ENCODE results near the gene TSHR. TPM values are rescaled to one million over a fixed set of nuclear protein-coding genes. Genes with fewer than 3 reads are reported as not detected.
"Not testable (repeated sequence)": the region's sequence is repeated elsewhere in the genome, so short reads cannot be mapped to it uniquely, and the experiment has no call there.

The TSHR gene
- total and polyA plus RNA-seq, 2 experiments from 2014 or later: 0.83 TPM; not detected in 1

DNA sequence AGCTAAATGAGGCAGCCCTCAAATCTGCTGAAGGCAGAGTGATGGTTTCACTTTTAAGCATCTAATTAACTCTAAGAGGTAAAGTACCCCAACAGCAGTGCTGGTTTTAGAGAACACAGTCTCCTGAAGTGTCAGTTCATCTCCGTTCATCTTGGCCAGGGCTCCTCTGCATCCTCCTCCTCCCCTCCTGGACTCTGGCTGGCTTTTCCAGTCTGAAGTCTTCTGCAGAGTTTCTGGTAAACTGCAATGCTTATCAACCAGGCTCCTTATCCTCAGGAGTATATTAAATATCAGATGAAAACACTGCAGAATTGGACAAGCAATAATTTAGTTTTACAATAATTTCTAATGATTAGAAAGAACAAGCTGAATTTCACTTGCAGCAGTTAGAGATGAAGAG lies 150.0 kb downstream of the TSHR start:
- Histone ChIP-seq H3K4me2 (no peak overlapping the region), H3K4me1 (ENCODE audit: insufficient read depth) (no peaks in the 10 kb centered on the region), H3K9me3 (ENCODE audit: low read depth) (no peaks in the 10 kb centered on the region), H3K27ac (no peak overlapping the region), H3K4me3 (no peak overlapping the region), H3K9me2 (replicated peaks; ENCODE audit: insufficient read depth) (no peaks in the 10 kb centered on the region), H4K20me1 (ENCODE audit: insufficient read depth, poor library complexity, severe bottlenecking) (no peaks in the 10 kb centered on the region), H2AFZ (no peak overlapping the region), H3K79me2 (no peaks in the 10 kb centered on the region), H3K36me3 (replicated peaks; ENCODE audit: insufficient read depth, low read depth) (no peaks in the 10 kb centered on the region), H3K27me3 (no peaks in the 10 kb centered on the region)
- WGBS (ENCODE audit: low lambda C conversion rate, missing lambda C conversion rate): 81% methylated on average over 1 of the region's 1 CpG
- no peak for DNase-seq (ENCODE audit: low spot score)
- no peak for TF ChIP-seq EZH2 (IDR thresholded peaks at IDR 0.05; ENCODE audit: borderline replicate concordance)
- no peak for TF ChIP-seq EZH2phosphoT487 (IDR thresholded peaks at IDR 0.05; ENCODE audit: low read depth, severe bottlenecking, unreplicated experiment)
- TF ChIP-seq, protein P1, sequence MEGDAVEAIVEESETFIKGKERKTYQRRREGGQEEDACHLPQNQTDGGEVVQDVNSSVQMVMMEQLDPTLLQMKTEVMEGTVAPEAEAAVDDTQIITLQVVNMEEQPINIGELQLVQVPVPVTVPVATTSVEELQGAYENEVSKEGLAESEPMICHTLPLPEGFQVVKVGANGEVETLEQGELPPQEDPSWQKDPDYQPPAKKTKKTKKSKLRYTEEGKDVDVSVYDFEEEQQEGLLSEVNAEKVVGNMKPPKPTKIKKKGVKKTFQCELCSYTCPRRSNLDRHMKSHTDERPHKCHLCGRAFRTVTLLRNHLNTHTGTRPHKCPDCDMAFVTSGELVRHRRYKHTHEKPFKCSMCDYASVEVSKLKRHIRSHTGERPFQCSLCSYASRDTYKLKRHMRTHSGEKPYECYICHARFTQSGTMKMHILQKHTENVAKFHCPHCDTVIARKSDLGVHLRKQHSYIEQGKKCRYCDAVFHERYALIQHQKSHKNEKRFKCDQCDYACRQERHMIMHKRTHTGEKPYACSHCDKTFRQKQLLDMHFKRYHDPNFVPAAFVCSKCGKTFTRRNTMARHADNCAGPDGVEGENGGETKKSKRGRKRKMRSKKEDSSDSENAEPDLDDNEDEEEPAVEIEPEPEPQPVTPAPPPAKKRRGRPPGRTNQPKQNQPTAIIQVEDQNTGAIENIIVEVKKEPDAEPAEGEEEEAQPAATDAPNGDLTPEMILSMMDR (IDR thresholded peaks at IDR 0.05; ENCODE audit: poor library complexity): no peak

DNA sequence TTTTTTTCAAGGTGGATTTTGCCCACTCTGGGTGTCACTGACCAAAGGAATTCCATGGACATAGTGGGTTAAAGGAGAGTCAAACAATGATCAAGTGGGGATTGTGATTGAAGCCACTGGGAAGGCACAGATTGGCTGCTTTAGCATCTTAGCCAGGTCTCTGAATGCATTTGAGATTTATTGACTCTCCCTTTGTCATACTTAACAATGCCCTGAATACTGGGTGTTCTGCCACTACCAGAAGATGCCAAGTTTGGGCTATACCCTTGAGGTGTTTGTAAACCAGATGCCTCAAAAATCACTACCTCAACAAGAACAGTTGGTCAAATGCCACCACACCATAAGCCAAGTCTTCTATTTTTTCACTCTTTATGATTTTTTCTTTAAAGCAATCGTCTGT lies 150.5 kb downstream of the TSHR start:
- H4K20me1 ChIP-seq (ENCODE audit: insufficient read depth, poor library complexity, severe bottlenecking): no peaks in the 10 kb centered on the region
- TF ChIP-seq, protein P1 (IDR thresholded peaks at IDR 0.05; ENCODE audit: poor library complexity): no peak
- no peak for TF ChIP-seq EZH2phosphoT487 (IDR thresholded peaks at IDR 0.05; ENCODE audit: low read depth, severe bottlenecking, unreplicated experiment)
- TF ChIP-seq EZH2 (IDR thresholded peaks at IDR 0.05; ENCODE audit: borderline replicate concordance): no peak
- 94% methylated on average over 1 of the region's 1 CpG for WGBS (ENCODE audit: low lambda C conversion rate, missing lambda C conversion rate)

DNA sequence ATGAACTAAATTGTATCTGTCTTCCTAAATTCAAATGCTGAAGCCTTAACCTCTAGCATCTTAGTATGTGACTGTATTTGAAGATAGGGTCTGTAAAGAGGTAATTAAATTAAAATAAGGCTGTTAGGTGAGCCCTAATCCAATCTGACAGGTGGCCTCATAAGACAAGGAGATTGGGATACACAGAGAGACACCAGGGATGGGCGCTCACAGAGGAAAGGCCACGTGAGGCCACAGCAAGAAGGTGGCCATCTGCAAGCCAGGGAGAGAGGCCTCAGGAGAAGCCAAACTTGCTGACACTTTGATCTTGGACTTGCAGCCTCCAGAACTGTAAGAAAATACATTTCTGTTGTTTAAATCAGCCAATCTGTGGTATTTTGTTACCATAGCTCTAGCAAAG lies 154.8 kb downstream of the TSHR start:
- no peak overlapping the region for H3K27ac ChIP-seq
- H3K4me2 ChIP-seq: no peak overlapping the region
- no peaks in the 10 kb centered on the region for H4K20me1 ChIP-seq (ENCODE audit: insufficient read depth, poor library complexity, severe bottlenecking)
- H3K36me3 ChIP-seq (replicated peaks; ENCODE audit: insufficient read depth, low read depth): no peaks in the 10 kb centered on the region
- no peak for TF ChIP-seq EZH2 (IDR thresholded peaks at IDR 0.05; ENCODE audit: borderline replicate concordance)
- TF ChIP-seq, protein P1 (IDR thresholded peaks at IDR 0.05; ENCODE audit: poor library complexity): no peak
- no peak for TF ChIP-seq EZH2phosphoT487 (IDR thresholded peaks at IDR 0.05; ENCODE audit: low read depth, severe bottlenecking, unreplicated experiment)
- H3K4me1 ChIP-seq (ENCODE audit: insufficient read depth): no peaks in the 10 kb centered on the region
- no peak overlapping the region for H3K4me3 ChIP-seq
- no peaks in the 10 kb centered on the region for H3K9me2 ChIP-seq (replicated peaks; ENCODE audit: insufficient read depth)
- no peaks in the 10 kb centered on the region for H3K27me3 ChIP-seq
- no peak overlapping the region for H2AFZ ChIP-seq
- DNase-seq (ENCODE audit: low spot score): no peak
- H3K9me3 ChIP-seq (ENCODE audit: low read depth): no peaks in the 10 kb centered on the region
- WGBS (ENCODE audit: low lambda C conversion rate, missing lambda C conversion rate): 89% methylated on average over 2 of the region's 2 CpGs
- H3K79me2 ChIP-seq: no peaks in the 10 kb centered on the region

More for the DNA sequence above, 150.5 kb downstream of the TSHR start:
- H3K27ac ChIP-seq: no peak overlapping the region
- H3K4me1 ChIP-seq (ENCODE audit: insufficient read depth): no peaks in the 10 kb centered on the region
- H3K9me3 ChIP-seq (ENCODE audit: low read depth): no peaks in the 10 kb centered on the region
- no peak overlapping the region for H3K4me3 ChIP-seq
- no peak overlapping the region for H3K4me2 ChIP-seq
- no peaks in the 10 kb centered on the region for H3K36me3 ChIP-seq (replicated peaks; ENCODE audit: insufficient read depth, low read depth)
- no peak overlapping the region for H2AFZ ChIP-seq
- no peak for DNase-seq (ENCODE audit: low spot score)
- H3K9me2 ChIP-seq (replicated peaks; ENCODE audit: insufficient read depth): no peaks in the 10 kb centered on the region
- H3K79me2 ChIP-seq: no peaks in the 10 kb centered on the region
- H3K27me3 ChIP-seq: no peaks in the 10 kb centered on the region

DNA sequence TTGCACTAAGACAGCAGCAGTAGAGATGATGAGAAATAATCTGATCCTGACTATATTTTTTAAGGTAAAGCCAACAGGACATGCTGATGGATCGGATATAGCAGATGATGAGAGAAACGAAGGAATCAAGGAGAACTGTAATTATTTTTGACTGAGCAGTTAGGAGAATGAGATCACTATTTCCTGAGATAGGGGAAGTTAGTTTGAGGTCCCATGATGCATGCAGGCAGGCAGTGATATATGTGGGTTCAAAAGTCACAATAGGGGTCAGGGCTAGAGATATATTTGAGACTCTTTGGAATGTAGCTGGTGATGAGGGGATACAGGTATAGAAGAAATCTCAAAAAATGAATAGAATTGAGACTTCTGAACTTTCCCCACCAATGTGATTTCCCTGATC lies 157.8 kb downstream of the TSHR start:
- no peak for TF ChIP-seq EZH2 (IDR thresholded peaks at IDR 0.05; ENCODE audit: borderline replicate concordance)
- TF ChIP-seq, protein P1 (IDR thresholded peaks at IDR 0.05; ENCODE audit: poor library complexity): no peak
- no peak for TF ChIP-seq EZH2phosphoT487 (IDR thresholded peaks at IDR 0.05; ENCODE audit: low read depth, severe bottlenecking, unreplicated experiment)
- 92% methylated on average over 2 of the region's 2 CpGs for WGBS (ENCODE audit: low lambda C conversion rate, missing lambda C conversion rate)

DNA sequence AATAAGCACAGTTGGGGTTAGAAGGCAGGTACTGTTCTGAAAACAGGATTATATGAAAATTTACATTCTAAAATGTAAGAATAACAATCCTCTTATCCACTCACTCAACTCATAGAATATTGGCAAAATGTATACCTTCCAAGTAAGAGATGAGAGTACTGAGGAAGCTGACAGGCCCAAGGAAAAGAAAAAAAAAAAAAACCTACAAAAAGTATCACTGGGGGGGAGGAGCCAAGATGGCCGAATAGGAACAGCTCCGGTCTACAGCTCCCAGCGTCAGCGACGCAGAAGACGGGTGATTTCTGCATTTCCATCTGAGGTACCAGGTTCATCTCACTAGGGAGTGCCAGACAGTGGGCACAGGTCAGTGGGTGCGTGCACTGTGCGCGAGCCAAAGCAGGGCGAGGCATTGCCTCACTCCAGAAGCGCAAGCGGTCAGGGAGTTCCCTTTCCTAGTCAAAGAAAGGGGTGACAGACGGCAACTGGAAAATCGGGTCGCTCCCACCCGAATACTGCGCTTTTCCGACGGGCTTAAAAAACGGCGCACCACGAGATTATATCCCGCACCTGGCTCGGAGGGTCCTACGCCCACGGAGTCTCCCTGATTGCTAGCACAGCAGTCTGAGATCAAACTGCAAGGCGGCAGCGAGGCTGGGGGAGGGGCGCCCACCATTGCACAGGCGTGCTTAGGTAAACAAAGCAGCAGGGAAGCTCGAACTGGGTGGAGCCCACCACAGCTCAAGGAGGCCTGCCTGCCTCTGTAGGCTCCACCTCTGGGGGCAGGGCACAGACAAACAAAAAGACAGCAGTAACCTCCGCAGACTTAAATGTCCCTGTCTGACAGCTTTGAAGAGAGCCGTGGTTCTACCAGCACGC lies 158.8 kb downstream of the TSHR start:
- H3K36me3 ChIP-seq (replicated peaks; ENCODE audit: insufficient read depth, low read depth); DNase-seq (ENCODE audit: low spot score); H3K4me2 ChIP-seq; H3K27ac ChIP-seq; H2AFZ ChIP-seq; H4K20me1 ChIP-seq (ENCODE audit: insufficient read depth, poor library complexity, severe bottlenecking); H3K79me2 ChIP-seq; H3K4me3 ChIP-seq; H3K27me3 ChIP-seq; H3K4me1 ChIP-seq (ENCODE audit: insufficient read depth); H3K9me2 ChIP-seq (replicated peaks; ENCODE audit: insufficient read depth); H3K9me3 ChIP-seq (ENCODE audit: low read depth): not testable (repeated sequence)
- 70% methylated on average over 34 of the region's 34 CpGs for WGBS (ENCODE audit: low lambda C conversion rate, missing lambda C conversion rate)

More for the DNA sequence above, 157.8 kb downstream of the TSHR start:
- DNase-seq (ENCODE audit: low spot score): no peak
- no peaks in the 10 kb centered on the region for H3K36me3 ChIP-seq (replicated peaks; ENCODE audit: insufficient read depth, low read depth)
- no peak overlapping the region for H3K27ac ChIP-seq
- no peak overlapping the region for H3K4me3 ChIP-seq
- H3K9me2 ChIP-seq (replicated peaks; ENCODE audit: insufficient read depth): no peaks in the 10 kb centered on the region
- H4K20me1 ChIP-seq (ENCODE audit: insufficient read depth, poor library complexity, severe bottlenecking): no peaks in the 10 kb centered on the region
- H3K9me3 ChIP-seq (ENCODE audit: low read depth): no peaks in the 10 kb centered on the region
- no peak overlapping the region for H3K4me2 ChIP-seq
- H3K79me2 ChIP-seq: no peaks in the 10 kb centered on the region
- H3K4me1 ChIP-seq (ENCODE audit: insufficient read depth): no peaks in the 10 kb centered on the region
- no peaks in the 10 kb centered on the region for H3K27me3 ChIP-seq
- H2AFZ ChIP-seq: no peak overlapping the region
